ENCODE measurements around the gene NECAB3. TPM values are rescaled to one million over a fixed set of nuclear protein-coding genes. Genes with fewer than 3 reads are reported as not detected.

The NECAB3 gene
- 13.2 and 26.9 TPM in 2 replicates for total RNA-seq

- no peak for DNase-seq (ENCODE audit: low read depth)
- TF ChIP-seq CTCF (conservative IDR thresholded peaks at IDR 0.05; ENCODE audit: low read depth, low read length), result no peak
- H3K4me3 ChIP-seq (ENCODE audit: low read depth, low read length), result peak within 1 kb of the TSS; percentile 86
Measured at GRCh38 chr20:33674294-33675135, at the start of gene NECAB3. NECAB3 (minus strand) TSS chr20:33674428; CDS start chr20:33674352, 76 bp downstream.

GRCh38 chr20:33721391-33722140, 47.3 kb upstream of the NECAB3 start:
- no peak overlapping the region for H3K4me3 ChIP-seq (ENCODE audit: low read depth, low read length)
- no peak for DNase-seq (ENCODE audit: low read depth)
- TF ChIP-seq CTCF (conservative IDR thresholded peaks at IDR 0.05; ENCODE audit: low read depth, low read length), result no peak

- no peak for TF ChIP-seq CTCF (conservative IDR thresholded peaks at IDR 0.05; ENCODE audit: low read depth, low read length)
- H3K4me3 ChIP-seq (ENCODE audit: low read depth, low read length), result peak within 1 kb of the TSS; percentile 82
- DNase-seq (ENCODE audit: low read depth), result peak; percentile 93
Measured at GRCh38 chr20:33719989-33720709, 45.9 kb upstream of the NECAB3 start, which contains the start of gene PXMP4. PXMP4 (minus strand) TSS chr20:33720310; CDS start chr20:33720207, 103 bp downstream.

GRCh38 chr20:33719277-33719988, 45.2 kb upstream of the NECAB3 start:
- DNase-seq (ENCODE audit: low read depth), result no peak
- no peak for TF ChIP-seq CTCF (conservative IDR thresholded peaks at IDR 0.05; ENCODE audit: low read depth, low read length)
- H3K4me3 ChIP-seq (ENCODE audit: low read depth, low read length), result peak overlapping the region; percentile 82

- DNase-seq (ENCODE audit: low read depth), result no peak
- no peak for TF ChIP-seq CTCF (conservative IDR thresholded peaks at IDR 0.05; ENCODE audit: low read depth, low read length)
- no peak overlapping the region for H3K4me3 ChIP-seq (ENCODE audit: low read depth, low read length)
Measured at GRCh38 chr20:33716498-33716897, 42.3 kb upstream of the NECAB3 start.

- H3K4me3 ChIP-seq (ENCODE audit: low read depth, low read length), result no peak overlapping the region
- no peak for TF ChIP-seq CTCF (conservative IDR thresholded peaks at IDR 0.05; ENCODE audit: low read depth, low read length)
- DNase-seq (ENCODE audit: low read depth), result no peak
Measured at GRCh38 chr20:33713865-33714367, 39.7 kb upstream of the NECAB3 start.

Data from epithelial cell of proximal tubule (primary cell).